ENCODE data around the gene RIPK1.
A peak's percentile ranks its signal among the peaks of the same experiment; 100 is the strongest.

DNA sequence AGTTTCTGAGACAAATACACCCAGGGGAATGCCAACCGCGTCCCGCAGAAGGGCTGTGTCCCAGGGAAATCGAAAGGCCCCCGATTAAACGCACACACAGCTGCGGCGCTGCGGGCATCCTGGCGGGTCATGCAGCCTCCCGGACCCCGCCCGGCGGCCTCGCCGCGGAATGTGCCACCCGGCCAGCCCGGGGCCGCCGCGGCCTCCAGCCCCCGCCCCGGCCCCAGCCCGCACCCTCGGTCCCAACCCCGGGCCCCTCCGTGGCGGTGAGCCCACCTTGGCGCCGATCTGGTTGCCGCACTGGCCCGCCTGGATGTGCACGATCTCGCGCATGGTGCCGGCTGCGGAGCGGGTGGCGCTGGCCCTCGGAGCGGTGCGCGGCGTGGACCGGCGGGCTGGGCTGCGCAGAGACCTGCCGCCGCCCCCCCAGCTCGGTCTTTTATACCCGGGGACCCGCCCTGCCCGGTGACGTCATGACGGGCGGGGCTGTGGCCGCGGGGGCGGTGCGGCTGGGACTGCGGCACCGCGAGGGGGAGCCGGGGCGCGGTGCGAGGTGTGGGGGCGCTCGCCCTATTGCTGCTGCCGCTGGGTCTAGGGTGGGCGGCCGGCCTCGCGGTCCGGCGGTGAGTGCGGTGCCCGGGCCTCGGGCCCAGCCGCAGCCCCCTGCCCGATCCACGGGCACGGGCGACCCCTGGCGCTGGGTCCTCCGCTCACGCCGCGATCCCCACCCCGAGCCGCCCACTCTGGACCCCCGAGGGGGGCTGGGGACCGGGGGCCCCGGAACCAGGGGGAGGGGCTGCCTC is 89.0 kb downstream of the RIPK1 start, which contains the start of gene TUBB2A:
- TF ChIP-seq, protein P1, sequence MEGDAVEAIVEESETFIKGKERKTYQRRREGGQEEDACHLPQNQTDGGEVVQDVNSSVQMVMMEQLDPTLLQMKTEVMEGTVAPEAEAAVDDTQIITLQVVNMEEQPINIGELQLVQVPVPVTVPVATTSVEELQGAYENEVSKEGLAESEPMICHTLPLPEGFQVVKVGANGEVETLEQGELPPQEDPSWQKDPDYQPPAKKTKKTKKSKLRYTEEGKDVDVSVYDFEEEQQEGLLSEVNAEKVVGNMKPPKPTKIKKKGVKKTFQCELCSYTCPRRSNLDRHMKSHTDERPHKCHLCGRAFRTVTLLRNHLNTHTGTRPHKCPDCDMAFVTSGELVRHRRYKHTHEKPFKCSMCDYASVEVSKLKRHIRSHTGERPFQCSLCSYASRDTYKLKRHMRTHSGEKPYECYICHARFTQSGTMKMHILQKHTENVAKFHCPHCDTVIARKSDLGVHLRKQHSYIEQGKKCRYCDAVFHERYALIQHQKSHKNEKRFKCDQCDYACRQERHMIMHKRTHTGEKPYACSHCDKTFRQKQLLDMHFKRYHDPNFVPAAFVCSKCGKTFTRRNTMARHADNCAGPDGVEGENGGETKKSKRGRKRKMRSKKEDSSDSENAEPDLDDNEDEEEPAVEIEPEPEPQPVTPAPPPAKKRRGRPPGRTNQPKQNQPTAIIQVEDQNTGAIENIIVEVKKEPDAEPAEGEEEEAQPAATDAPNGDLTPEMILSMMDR (IDR thresholded peaks at IDR 0.05 in 4 of 5, conservative IDR thresholded peaks at IDR 0.05 in 1 of 5): peak in 4 of 5 experiments; percentile 37 to 70 (median 56)
- peak; percentile 91 to 97 for TF ChIP-seq POLR2A (IDR thresholded peaks at IDR 0.05)

All from gastrocnemius medialis (tissue), 4 donors.